Measurements from ENCODE around the gene DNAJB8.

The DNAJB8 gene

DNA sequence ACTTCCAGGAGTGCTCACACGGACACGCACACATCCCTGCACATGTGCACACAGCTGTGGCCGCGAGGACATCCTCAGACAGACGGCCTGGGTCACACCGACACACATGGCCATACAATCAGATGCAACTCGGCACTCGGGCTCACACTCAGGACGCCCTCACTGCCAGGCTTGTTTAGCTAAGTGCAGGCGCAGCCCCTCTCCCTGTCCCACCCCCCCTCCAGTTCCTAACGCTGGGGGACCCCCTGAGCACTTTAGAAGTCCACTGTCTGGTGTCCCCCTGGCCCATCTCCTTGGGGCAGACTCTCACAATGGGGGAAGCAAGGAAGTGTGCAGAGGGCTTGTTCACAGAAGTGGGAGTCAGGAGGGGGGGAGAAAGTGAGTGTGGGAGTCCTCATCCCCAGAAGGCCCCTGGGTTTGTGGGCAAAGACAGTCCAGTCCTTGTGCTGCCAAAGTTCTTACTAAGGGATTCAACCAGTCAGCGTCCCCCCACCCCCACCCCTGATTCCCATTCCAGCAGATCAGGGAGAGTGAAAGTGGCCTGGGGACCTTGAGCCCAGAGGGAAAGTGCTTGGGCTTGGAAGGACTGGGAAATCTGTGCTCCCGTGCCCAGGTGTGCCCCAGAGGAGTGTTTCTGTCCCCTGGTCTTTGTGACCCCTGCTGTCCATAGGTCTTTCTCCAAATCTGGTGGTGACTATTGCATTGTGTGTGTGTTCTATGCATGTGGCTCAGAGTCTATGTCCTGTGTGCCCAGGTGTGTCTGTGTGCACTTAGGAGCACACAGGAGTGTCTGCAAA, 27.1 kb upstream of the DNAJB8 start:
- no peak for DNase-seq (ENCODE audit: low spot score)

DNA sequence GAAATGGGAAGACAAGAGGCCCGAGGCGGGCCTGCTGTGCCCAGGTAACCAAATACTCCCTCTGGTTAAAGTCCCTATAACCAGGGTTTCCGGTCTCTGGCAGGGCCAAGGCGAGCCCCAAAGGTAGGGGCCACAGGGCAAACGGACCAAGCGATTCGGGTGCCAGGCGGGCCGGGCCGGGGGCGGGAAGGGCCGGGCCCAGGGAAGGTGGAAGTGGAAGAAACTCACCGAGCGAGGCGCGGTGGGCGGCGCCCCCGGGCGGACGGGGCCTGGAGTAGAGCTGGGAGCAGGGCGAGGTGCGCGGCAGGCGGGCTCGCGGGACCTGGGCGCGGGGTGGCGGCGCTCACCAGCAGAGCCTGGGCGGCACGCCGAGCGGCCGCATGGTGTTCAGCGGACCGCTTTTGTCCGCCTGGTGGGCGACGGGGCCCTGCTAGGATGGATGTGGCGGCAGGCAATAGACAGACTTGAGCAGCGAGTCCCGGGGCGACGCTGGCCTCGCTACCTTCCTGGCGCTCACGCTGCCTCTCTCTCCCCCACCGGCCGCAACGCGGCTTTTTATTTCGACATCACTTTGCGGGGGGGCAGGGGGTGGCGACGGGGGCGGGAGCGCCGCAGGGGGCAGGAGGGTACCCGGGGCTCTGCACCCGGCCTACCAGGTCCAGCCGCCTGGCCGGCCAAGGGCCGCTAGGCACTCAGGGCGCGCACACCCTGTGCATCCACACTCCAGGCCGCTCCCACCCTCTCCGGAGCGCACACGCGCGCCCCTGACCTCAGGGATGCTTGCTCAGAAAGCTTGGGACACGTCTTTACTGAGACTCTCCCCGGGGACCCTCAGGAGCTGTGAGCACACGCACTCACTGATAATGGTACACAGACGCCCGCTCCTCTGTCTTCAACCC, 26.2 kb upstream of the DNAJB8 start, which contains the start of gene GATA2:
Gene GATA2 (minus strand): TSS at position 531 of the 899 bp plus-strand sequence. CDS start 6,170 bp downstream, outside the sequence.
- DNase-seq (ENCODE audit: low spot score) = no peak

DNA sequence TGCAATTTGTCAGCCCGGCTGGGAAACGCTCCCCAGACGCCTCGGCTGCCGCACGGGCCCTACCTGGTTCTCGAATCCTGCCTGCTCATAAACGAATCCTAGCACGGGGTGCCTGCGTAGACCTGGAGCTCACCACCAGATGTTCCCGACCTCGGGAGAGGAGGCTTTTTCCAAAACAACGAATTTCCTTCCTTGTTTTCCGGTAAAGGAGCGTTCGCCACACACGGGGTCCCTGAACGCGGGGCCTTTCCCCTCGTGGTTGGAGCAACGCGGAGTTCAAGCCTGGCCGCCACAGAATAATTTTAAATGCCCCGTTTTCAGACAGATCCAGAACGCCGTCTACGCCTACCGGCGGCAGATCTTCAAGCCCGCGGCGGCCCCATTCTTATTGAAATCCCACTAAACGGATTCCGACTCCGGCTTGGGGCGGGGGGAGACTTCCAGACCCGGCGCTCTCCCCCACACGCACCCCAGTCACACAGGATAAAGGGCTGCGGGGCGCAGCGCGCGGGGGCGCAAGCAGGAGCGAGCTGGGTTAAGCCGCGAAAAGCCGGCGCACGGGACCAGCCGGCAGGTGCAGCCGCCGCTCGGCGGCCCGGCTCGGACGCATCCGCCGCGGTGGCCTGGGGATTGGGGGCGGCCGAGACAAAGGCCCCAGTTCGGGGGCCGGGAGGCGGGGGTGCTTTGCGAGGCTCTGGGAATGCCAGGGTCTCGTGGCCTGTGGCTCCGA, 25.4 kb upstream of the DNAJB8 start:
- DNase-seq (ENCODE audit: low spot score) = no peak

DNA sequence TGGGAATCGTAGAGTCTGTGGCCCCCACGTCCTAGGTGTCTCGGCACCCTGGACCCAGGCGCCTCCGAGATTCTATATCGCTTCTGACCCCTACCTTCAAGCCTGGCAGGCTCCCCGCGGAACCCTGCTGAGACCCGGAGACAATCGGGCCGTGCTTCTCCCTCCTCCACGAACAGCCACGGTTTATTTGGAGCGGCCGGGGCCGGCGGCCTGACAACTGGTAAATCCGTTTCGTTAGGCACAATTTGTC, 24.9 kb upstream of the DNAJB8 start:
- no peak for DNase-seq (ENCODE audit: low spot score)

DNA sequence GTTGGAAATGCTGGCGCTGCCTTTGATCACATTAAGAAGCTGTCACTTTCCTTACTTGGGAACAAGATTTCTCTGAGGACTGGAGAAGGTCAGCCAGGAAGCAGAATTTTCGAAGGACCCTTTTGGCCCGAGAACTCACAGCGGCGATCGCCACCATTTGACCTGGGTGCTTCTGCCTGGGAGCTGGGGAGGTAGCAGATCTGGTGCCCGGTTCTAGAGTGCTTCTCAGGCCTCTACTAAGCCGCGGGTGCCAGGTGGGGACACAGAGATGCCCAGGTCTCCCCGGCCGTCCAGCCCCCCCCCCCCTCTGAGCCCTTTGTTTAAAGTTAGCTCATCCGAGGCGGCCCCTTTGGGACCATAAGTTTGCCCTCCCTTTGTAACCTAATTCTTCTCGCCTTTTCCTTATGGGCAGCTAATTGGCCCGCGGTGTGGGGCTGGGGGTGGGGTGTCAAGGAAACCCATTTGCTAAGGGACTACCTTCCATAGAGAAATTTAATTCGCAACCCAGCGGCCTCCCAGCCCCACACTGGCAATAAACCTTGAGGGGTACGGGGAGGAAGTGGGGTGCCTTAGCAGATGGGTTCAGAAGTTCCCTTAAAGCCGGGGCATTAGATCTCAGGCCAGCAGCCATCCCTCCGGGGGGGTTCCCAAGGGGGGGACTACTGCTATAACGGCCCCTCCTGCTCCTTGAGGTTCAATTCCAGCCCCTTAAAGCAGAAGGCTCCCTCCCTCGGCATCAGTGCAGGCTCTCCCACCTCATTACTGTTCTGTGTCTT, 24.4 kb upstream of the DNAJB8 start:
- no peak for DNase-seq (ENCODE audit: low spot score)

GRCh38 chr3:128490650-128490914, 23.9 kb upstream of the DNAJB8 start:
- no peak for DNase-seq (ENCODE audit: low spot score)

DNA sequence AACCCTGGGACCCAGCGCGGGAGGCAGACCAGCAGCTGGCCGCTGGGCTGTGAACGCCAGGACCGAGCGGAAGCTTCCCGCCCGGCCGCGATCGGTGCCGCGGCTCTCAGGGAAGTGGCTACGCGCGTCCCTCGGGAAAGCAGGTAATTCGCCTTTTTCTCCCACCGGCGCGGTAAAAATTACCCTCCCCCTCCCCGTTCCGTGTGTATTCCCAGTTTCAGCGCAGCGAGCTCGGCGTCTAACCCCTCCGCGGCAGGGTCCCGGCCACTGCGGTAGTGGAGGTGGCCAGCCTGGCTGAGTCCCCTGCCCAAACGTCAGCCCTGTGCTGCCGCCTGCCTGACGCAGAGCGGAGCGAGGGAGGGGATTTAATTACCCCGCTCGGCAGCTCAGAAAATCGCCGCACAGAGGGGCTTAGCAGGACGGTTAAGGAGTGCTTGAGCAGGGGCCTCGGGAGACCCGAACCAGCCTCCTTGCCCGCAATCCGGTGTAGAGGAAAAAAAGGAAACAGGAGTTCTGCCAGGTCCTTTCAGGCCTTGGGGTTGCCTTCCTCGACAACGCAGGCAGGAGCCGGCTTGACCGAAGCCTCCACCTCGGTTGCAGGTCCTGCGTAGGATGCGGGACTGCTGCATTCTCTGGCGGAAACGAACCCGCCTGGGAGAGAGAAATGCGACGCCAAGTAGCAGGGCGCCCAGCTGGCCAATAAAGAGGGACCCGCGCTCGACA, 23.4 kb upstream of the DNAJB8 start:
- no peak for DNase-seq (ENCODE audit: low spot score)

- DNase-seq (ENCODE audit: low spot score) = no peak
Measured at GRCh38 chr3:128489674-128489926, 22.9 kb upstream of the DNAJB8 start.

DNA sequence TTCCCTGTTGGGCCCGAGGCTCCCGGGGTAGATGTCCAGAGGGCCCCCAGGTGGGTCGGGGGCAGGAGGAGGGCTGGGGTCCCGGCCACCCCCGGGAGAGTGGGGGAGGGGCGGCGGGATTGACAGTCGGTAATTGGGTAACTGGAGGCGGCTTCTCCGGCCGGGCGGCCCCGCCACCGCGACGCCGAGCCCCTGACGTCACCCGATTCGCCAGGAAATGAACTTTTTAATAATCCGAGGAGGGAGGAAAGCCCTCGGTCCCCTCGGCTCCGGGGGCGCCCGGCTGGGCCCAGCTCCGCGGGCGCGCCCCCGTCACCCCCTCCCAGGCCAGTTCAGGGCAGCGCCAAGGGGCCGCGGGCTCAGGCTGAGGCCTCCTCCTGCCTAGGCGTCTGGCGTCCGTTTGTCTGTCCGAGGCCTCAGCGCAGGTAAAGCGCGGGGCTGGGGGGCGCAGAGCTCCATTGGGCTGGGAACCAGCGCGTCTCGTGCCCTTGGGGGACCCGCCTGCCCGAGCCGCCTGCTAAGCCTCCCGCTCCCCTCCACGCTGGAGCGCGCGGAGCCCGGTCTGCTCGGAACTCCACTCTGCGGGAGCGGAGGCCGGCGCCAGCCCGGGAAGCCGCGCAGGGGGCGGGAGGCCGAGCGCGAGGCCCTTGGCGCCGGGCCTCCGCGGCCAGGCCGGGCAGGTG, 22.4 kb upstream of the DNAJB8 start:
- DNase-seq (ENCODE audit: low spot score) = no peak

DNA sequence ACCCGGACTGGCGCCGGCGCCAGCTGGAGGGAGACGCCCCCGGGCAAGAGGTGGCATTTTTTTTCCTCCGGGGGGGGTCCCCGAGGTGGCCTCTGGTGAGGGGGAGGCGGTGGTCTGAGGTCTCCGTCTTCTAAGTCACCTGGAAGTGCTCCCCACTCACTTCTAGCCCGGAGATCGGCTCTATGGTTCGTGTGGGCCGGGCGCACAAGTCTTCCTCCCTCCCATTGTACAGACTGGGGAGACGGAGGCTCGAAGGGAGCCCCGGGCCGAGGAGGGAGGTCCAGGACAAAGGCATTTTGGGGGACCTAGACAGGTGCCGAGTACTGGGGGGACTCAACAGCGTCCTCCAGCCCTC, 21.9 kb upstream of the DNAJB8 start:
- no peak for DNase-seq (ENCODE audit: low spot score)

- DNase-seq (ENCODE audit: low spot score) = no peak
Measured at GRCh38 chr3:128487813-128488635, 21.3 kb upstream of the DNAJB8 start.

DNA sequence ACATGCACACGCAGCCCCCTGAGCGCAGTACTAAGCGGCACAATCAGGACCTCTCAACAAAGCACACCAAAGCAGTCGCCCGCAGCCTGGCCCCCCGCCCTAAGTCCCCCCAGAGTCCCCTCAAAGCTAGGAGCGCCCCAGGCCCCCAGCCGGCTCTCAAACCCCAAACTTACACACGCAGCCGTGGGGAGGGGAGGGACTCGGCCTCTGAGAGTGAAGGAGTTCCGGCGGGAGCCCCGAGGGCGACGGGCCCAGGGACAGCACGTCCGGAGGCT, 20.8 kb upstream of the DNAJB8 start:
- no peak for DNase-seq (ENCODE audit: low spot score)

DNA sequence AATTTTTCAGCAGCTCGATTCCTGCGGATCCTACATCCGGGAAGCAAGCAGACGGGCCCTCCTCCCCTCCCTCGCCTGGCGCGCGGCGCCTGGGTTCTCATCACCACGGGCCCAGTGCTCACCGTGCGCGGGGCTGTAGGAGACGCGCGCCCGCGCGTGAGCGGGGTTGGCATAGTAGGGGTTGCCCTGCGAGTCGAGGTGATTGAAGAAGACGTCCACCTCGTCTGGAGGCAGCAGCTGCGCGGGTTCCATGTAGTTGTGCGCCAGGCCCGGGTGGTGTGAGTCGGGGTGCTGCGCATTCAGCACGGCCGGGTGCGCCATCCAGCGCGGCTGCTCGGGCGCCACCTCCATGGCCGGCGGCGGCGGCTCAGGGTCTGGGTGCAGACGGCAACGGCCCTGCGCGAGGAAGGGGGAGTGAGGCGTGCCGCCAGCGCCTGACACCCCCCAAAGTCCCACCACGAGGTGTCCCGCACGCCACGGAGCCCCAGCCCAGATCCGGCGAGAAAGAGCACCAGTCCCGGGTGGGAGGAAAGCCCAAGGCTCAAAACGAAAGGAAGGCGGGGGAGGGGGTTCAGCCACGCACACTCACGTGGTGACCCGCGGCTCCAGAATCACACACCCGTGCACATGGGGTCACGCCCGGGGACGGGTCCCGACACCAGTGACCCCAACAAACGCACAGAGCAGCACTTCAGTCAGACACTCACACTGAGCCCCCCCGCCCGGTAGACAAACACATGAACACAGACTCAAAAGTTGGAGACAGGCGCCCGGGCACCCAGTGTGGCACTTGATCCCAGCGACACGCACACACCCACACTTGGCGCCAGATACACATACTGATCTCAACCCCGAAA, 20.2 kb upstream of the DNAJB8 start:
- no peak for DNase-seq (ENCODE audit: low spot score)

DNA sequence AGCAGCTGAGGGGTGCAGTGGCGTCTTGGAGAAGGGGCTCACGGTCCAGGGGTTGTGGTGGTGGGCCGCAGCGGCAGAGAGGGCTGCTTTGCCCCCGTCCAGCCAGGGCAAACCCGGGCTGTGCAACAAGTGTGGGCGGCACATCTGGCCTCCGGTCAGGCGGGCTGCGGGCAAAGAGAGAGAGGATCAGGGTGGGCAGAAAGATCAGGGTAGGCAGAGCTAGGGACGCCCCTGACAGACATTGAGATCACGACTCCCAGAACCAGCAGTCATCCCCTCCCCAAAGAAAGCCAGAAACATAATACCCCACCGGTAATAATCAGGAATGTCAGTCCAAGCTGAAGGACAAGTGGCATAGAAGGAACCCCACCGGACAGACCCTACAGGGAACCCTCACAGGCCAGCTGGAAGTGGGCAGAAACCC, 19.5 kb upstream of the DNAJB8 start:
- DNase-seq (ENCODE audit: low spot score) = no peak

DNA sequence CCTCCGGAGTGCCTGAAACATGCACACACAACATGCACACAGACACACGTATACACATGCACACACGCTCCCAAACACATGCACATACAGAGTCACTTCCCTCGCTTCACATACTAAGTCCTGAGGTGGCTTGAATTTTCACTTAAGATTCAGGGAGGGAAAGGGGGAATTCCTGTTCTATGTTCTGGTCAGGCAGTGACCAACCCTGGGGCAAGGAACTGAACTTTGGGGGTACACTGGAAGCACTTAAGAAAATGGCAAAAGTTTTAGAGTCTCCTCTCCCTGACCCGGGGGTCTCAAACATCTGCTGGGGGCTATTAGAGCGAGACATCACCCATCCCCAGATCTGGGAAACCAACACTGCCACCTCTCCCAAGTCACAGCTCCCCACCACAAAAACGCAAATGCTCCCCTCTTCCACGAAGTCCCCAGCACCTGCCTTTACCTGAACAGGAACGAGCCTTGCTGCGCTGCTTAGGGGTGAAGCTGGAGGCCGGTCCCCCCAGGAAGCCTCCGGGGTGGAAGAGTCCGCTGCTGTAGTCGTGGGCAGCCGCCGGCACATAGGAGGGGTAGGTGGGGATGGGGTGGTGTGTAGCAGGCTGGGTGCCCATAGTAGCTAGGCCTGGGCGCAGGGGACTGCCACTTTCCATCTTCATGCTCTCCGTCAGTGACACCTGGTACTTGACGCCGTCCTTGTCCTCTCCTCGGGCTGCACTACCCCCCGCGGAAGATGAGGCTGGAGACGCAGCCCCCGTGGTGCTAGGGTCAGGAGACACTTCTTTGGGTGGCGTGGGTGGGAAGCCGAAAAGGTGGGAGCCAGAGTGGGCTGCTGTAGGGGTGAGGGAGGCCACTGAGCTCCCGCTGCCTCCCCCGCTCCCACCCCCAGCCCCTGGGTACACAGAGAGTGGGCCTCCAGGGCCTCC, 18.9 kb upstream of the DNAJB8 start:
- DNase-seq (ENCODE audit: low spot score) = no peak

GRCh38 chr3:128484404-128485281, 18.0 kb upstream of the DNAJB8 start:
- no peak for DNase-seq (ENCODE audit: low spot score)

- no peak for DNase-seq (ENCODE audit: low spot score)
Measured at GRCh38 chr3:128483657-128484403, 17.1 kb upstream of the DNAJB8 start.
